SK-N-SH (cell line): ENCODE results near the gene FADS2. TPM values are rescaled to one million over a fixed set of nuclear protein-coding genes. Genes with fewer than 3 reads are reported as not detected.

Source experiments
- CTCF ChIA-PET: fragments of 300-600, 350-600 bp; formaldehyde crosslinking; extraction: SDS; loops from one replicate; lab custom pipeline; 2021; lab: Yijun Ruan, JAX
- POLR2A ChIA-PET: fragments of 350-600 bp; sonication (Branson Sonifier 250); formaldehyde crosslinking; extraction: SDS; loops from one replicate; lab custom pipeline; 2020; ENCODE audit warnings: antibody characterized with exemption, inconsistent platforms; lab: Yijun Ruan, JAX
- DNase-seq: peaks from one replicate; pipeline ENCODE4 v3.0.0; 2012
- H2AFZ ChIP-seq: fragments of 200-600 bp; sonication (generic); 2 replicates; pipeline ENCODE4 v1.8.1; 2016; ENCODE audit warnings: antibody characterized with exemption, mild to moderate bottlenecking, low read depth
- H3F3A ChIP-seq: fragments of 200-600 bp; sonication (generic); replicated peaks from 2 replicates; pipeline ENCODE3; 2016; ENCODE audit warnings: antibody characterized with exemption, mild to moderate bottlenecking; ENCODE audit not compliant: insufficient read depth
- H3K27ac ChIP-seq, 2 experiments: fragments of 200-500 bp in 1 of 2; fragments of 200-600 bp in 1 of 2; sonication (Bioruptor generic) in 1 of 2; sonication (generic), shearing (Covaris generic) in 1 of 2; 2 replicates each; pipeline versions ENCODE4 v1.5.1 to v1.6.1; 2014 to 2016; ENCODE audit warnings: low read depth in 2 of 2, inconsistent platforms in 1 of 2, low read length in 1 of 2, mild to moderate bottlenecking in 1 of 2, mixed read lengths in 1 of 2
- H3K27me3 ChIP-seq: fragments of 200-600 bp; sonication (generic), shearing (Covaris generic); 2 replicates; pipeline ENCODE4 v1.6.1; 2016; ENCODE audit warnings: mixed run types; ENCODE audit not compliant: insufficient read depth
- H3K36me3 ChIP-seq, 2 experiments: fragments of 200-500 bp in 1 of 2; fragments of 200-600 bp in 1 of 2; sonication (Bioruptor generic) in 1 of 2; sonication (generic) in 1 of 2; replicated peaks in 1 of 2; 2 replicates each; pipeline versions ENCODE3 to v1.5.1; 2014 to 2016; ENCODE audit warnings: low read length in 1 of 2, mild to moderate bottlenecking in 1 of 2; ENCODE audit not compliant: insufficient read depth in 2 of 2, control insufficient read depth in 1 of 2
- H3K4me1 ChIP-seq, 2 experiments: fragments of 200-500 bp in 1 of 2; fragments of 200-600 bp in 1 of 2; sonication (Bioruptor generic) in 1 of 2; sonication (generic), shearing (Covaris generic) in 1 of 2; 2 replicates each; pipeline versions ENCODE4 v1.5.1 to v1.6.1; 2014 to 2016; ENCODE audit warnings: low read depth in 1 of 2, low read length in 1 of 2, mixed run types in 1 of 2; ENCODE audit not compliant: insufficient read depth in 2 of 2, control insufficient read depth in 1 of 2
- H3K4me2 ChIP-seq: fragments of 200-600 bp; sonication (generic), shearing (Covaris generic); 2 replicates; pipeline ENCODE4 v1.6.1; 2017; ENCODE audit warnings: mixed run types
- H3K4me3 ChIP-seq, 2 experiments: fragments of 200-500 bp in 1 of 2; fragments of 200-600 bp in 1 of 2; sonication (Bioruptor generic) in 1 of 2; sonication (generic), shearing (Covaris generic) in 1 of 2; 2 replicates each; pipeline versions ENCODE4 v1.5.1 to v1.8.1; 2014 to 2016; ENCODE audit warnings: low read depth in 2 of 2, inconsistent platforms in 1 of 2, low read length in 1 of 2, mild to moderate bottlenecking in 1 of 2, mixed read lengths in 1 of 2, moderate library complexity in 1 of 2
- H3K79me2 ChIP-seq: fragments of 200-600 bp; sonication (generic); 2 replicates; pipeline ENCODE4 v1.8.1; 2017; ENCODE audit warnings: mild to moderate bottlenecking; ENCODE audit not compliant: insufficient read depth
- H3K9ac ChIP-seq: fragments of 200-600 bp; sonication (generic); 2 replicates; pipeline ENCODE4 v1.6.1; 2017; ENCODE audit warnings: mixed run types
- H3K9me2 ChIP-seq: fragments of 200-600 bp; sonication (generic); 2 replicates; pipeline ENCODE4 v1.6.1; 2017; ENCODE audit warnings: mixed run types
- H3K9me3 ChIP-seq: fragments of 200-600 bp; sonication (generic); 2 replicates; pipeline ENCODE4 v1.6.1; 2017; ENCODE audit warnings: mixed run types, mild to moderate bottlenecking, moderate library complexity
- H4K20me1 ChIP-seq: fragments of 200-600 bp; sonication (generic); 2 replicates; pipeline ENCODE4 v1.6.1; 2017; ENCODE audit warnings: mild to moderate bottlenecking, mixed run types; ENCODE audit not compliant: insufficient read depth
- CHD2 ChIP-seq: fragments of 150-350 bp; IDR thresholded peaks from 2 replicates; pipeline ENCODE4 v1.6.1; 2018; ENCODE audit warnings: low read length; ENCODE audit not compliant: partially characterized antibody
- ELF1 ChIP-seq: IDR thresholded peaks from 2 replicates; pipeline ENCODE4 v1.4.0; 2012
- EZH2phosphoT487 ChIP-seq: fragments of 200-600 bp; sonication (generic); IDR thresholded peaks from 2 replicates; pipeline ENCODE4 v1.6.1; 2017; ENCODE audit warnings: low read depth, mixed run types, mild to moderate bottlenecking, antibody characterized with exemption, moderate library complexity, borderline replicate concordance
- FOSL2 ChIP-seq: IDR thresholded peaks from 2 replicates; pipeline ENCODE4 v1.4.0; 2012; ENCODE audit warnings: low read depth, mild to moderate bottlenecking, moderate library complexity, borderline replicate concordance
- FOXM1 ChIP-seq: IDR thresholded peaks from 2 replicates; pipeline ENCODE4 v1.4.0; 2012; ENCODE audit warnings: low read depth, mild to moderate bottlenecking
- GATA2 ChIP-seq: sonication (generic); formaldehyde crosslinking; IDR thresholded peaks from 2 replicates; pipeline ENCODE4 v1.5.0; 2020; ENCODE audit warnings: mild to moderate bottlenecking, missing genetic modification reagents
- IRF3 ChIP-seq: fragments of 150-350 bp; IDR thresholded peaks from 2 replicates; pipeline ENCODE4 v1.6.1; 2016; ENCODE audit warnings: mild to moderate bottlenecking, low read depth, low read length
- JUND ChIP-seq: IDR thresholded peaks from 2 replicates; pipeline ENCODE4 v1.4.0; 2012
- NFIC ChIP-seq: IDR thresholded peaks from 2 replicates; pipeline ENCODE4 v1.4.0; 2012; ENCODE audit warnings: borderline replicate concordance
- NRF1 ChIP-seq: IDR thresholded peaks from 2 replicates; pipeline ENCODE4 v1.6.1; 2012; ENCODE audit warnings: low read depth, mild to moderate bottlenecking, low read length
- PBX3 ChIP-seq: IDR thresholded peaks from 2 replicates; pipeline ENCODE4; 2012
- POLR2AphosphoS5 ChIP-seq: IDR thresholded peaks from 2 replicates; pipeline ENCODE4 v1.6.1; 2012; ENCODE audit warnings: low read depth, low read length
- RXRA ChIP-seq: IDR thresholded peaks from 2 replicates; pipeline ENCODE4 v1.4.0; 2012; ENCODE audit warnings: low read depth, mild to moderate bottlenecking, borderline replicate concordance
- SIN3A ChIP-seq: IDR thresholded peaks from 2 replicates; pipeline ENCODE4 v1.6.1; 2012; ENCODE audit warnings: low read depth, mild to moderate bottlenecking, low read length, moderate library complexity, borderline replicate concordance
- SMC3 ChIP-seq: IDR thresholded peaks from 2 replicates; pipeline ENCODE4 v1.6.1; 2012; ENCODE audit warnings: low read depth, low read length, improper control_type of control experiment
- TAF1 ChIP-seq: IDR thresholded peaks from 2 replicates; pipeline ENCODE4 v1.6.1; 2012; ENCODE audit warnings: low read depth, mild to moderate bottlenecking, low read length, moderate library complexity, borderline replicate concordance
- TCF12 ChIP-seq: IDR thresholded peaks from 2 replicates; pipeline ENCODE4 v1.4.0; 2012
- TEAD4 ChIP-seq: IDR thresholded peaks from 2 replicates; pipeline ENCODE4 v1.4.0; 2012; ENCODE audit warnings: mild to moderate bottlenecking, borderline replicate concordance; ENCODE audit not compliant: insufficient read depth
- WGBS: methylation state at CpG from one replicate; pipeline ENCODE4 v1.1.6; 2017; ENCODE audit warnings: low lambda C conversion rate; 5-methylcytosine and 5-hydroxymethylcytosine counted together
- polyA plus RNA-seq, 3 experiments: library from polyadenylated mRNA; depleted of rRNA; stranded (reverse); fragments of >200 nt; gene quantifications; 2 replicates each; pipeline ENCODE4 v1.2.3, GENCODE V29; 2012
- TF ChIP-seq, protein P1 (sequence below): fragments of 200-600 bp; sonication (generic); IDR thresholded peaks from 2 replicates; pipeline ENCODE4 v1.6.1; 2017; ENCODE audit warnings: antibody characterized with exemption, mild to moderate bottlenecking, moderate library complexity
- TF ChIP-seq, protein P2 (sequence below): IDR thresholded peaks from 2 replicates; pipeline ENCODE4 v1.4.0; 2012; ENCODE audit warnings: low read depth

Gene FADS2
- polyA plus RNA-seq, 1 of the 3 experiments (the other 2 are of a cell fraction): 67.8 TPM

GRCh38 chr11:61870541-61871031 is 42.5 kb downstream of the FADS2 start:
- Histone ChIP-seq H3K9ac (no peak overlapping the region), H3K27me3 (no peaks in the 10 kb centered on the region), H3K79me2 (no peaks in the 10 kb centered on the region), H4K20me1 (no peaks in the 10 kb centered on the region), H3K4me3 (no peak overlapping the region), H3K36me3 (peaks cover 0 to 5% of the 10 kb centered on the region in 2 experiments), H2AFZ (no peak overlapping the region), H3F3A (no peaks in the 10 kb centered on the region), H3K4me2 (no peak overlapping the region), H3K27ac (no peak overlapping the region), H3K4me1 (peaks cover 0 to 13% of the 10 kb centered on the region in 2 experiments; a peak in 2 of 4 replicates), H3K9me2 (no peaks in the 10 kb centered on the region), H3K9me3 (no peaks in the 10 kb centered on the region)
- no peak for DNase-seq
- ChIA-PET POLR2A (interaction anchor here (1.0 to 1.7 kb wide), 5 partner anchors 56 to 239 kb away, joined by 3 to 4 read pairs (median 3); partner anchors contain the start of genes FEN1 and TMEM258), CTCF (interaction anchor here (0.7 to 10.6 kb wide), 28 partner anchors 9 to 497 kb away, joined by 3 to 91 read pairs (median 5); partner anchors contain the start of genes FADS2, FADS3 and INCENP)
- WGBS: 63% methylated on average over 8 of the region's 10 CpGs
- no peak for TF ChIP-seq SIN3A
- no peak for TF ChIP-seq RXRA
- TF ChIP-seq, protein P1, sequence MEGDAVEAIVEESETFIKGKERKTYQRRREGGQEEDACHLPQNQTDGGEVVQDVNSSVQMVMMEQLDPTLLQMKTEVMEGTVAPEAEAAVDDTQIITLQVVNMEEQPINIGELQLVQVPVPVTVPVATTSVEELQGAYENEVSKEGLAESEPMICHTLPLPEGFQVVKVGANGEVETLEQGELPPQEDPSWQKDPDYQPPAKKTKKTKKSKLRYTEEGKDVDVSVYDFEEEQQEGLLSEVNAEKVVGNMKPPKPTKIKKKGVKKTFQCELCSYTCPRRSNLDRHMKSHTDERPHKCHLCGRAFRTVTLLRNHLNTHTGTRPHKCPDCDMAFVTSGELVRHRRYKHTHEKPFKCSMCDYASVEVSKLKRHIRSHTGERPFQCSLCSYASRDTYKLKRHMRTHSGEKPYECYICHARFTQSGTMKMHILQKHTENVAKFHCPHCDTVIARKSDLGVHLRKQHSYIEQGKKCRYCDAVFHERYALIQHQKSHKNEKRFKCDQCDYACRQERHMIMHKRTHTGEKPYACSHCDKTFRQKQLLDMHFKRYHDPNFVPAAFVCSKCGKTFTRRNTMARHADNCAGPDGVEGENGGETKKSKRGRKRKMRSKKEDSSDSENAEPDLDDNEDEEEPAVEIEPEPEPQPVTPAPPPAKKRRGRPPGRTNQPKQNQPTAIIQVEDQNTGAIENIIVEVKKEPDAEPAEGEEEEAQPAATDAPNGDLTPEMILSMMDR: no peak
- TF ChIP-seq NRF1: no peak
- no peak for TF ChIP-seq TAF1
- no peak for TF ChIP-seq SMC3
- TF ChIP-seq, protein P2, sequence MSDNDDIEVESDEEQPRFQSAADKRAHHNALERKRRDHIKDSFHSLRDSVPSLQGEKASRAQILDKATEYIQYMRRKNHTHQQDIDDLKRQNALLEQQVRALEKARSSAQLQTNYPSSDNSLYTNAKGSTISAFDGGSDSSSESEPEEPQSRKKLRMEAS: no peak
- TF ChIP-seq IRF3: no peak
- no peak for TF ChIP-seq EZH2phosphoT487
- no peak for TF ChIP-seq POLR2AphosphoS5
- TF ChIP-seq CHD2: no peak
- TF ChIP-seq NFIC: no peak
- TF ChIP-seq FOSL2: no peak
- no peak for TF ChIP-seq FOXM1
- TF ChIP-seq GATA2 (CRISPR knock-in tag): no peak
- no peak for TF ChIP-seq ELF1
- no peak for TF ChIP-seq TEAD4
- TF ChIP-seq JUND: no peak
- TF ChIP-seq TCF12: no peak
- TF ChIP-seq PBX3: no peak
